HFF-Myc (cell line): ENCODE data around the gene RHOT2.

Source experiments
- DNase-seq: peaks from one replicate; pipeline ENCODE4 v3.0.0-alpha.2; 2011; ENCODE audit warnings: low read depth; ENCODE audit errors: extremely low read depth
- H3K4me3 ChIP-seq: replicated peaks from 2 replicates; pipeline ENCODE4 v1.5.1; 2011; ENCODE audit warnings: low read depth, mild to moderate bottlenecking, control low read depth, low read length
- TF ChIP-seq, protein P1 (sequence below): IDR thresholded peaks from 2 replicates; pipeline ENCODE4 v1.5.1; 2012; ENCODE audit warnings: mild to moderate bottlenecking, low read depth, low read length, control low read depth; ENCODE audit errors: missing control alignments

The RHOT2 gene

GRCh38 chr16:715477-716199 lies 47.7 kb downstream of the RHOT2 start:
- H3K4me3 ChIP-seq: peak overlapping the region; percentile 56
- TF ChIP-seq, protein P1, sequence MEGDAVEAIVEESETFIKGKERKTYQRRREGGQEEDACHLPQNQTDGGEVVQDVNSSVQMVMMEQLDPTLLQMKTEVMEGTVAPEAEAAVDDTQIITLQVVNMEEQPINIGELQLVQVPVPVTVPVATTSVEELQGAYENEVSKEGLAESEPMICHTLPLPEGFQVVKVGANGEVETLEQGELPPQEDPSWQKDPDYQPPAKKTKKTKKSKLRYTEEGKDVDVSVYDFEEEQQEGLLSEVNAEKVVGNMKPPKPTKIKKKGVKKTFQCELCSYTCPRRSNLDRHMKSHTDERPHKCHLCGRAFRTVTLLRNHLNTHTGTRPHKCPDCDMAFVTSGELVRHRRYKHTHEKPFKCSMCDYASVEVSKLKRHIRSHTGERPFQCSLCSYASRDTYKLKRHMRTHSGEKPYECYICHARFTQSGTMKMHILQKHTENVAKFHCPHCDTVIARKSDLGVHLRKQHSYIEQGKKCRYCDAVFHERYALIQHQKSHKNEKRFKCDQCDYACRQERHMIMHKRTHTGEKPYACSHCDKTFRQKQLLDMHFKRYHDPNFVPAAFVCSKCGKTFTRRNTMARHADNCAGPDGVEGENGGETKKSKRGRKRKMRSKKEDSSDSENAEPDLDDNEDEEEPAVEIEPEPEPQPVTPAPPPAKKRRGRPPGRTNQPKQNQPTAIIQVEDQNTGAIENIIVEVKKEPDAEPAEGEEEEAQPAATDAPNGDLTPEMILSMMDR: no peak
- no peak for DNase-seq

DNA sequence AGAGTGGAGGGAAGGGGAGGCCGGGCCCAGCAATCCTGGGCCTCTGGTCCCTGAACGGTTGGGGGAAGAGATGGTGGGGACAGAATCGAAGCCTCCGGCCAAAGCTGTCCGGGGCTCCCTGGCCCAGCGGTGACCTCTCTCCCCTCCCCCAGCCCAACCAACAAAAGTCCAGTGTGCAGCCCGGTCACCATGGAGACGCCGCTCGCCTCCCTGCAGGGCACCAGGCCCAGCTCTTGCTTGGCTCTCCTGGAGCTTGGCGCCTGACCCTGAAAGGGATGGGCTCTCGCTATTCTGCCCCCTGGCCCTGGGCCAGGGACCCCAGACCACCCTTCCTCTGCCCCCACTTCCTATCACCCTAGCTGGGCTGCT lies 48.3 kb downstream of the RHOT2 start:
- H3K4me3 ChIP-seq: peak overlapping the region; percentile 56

DNA sequence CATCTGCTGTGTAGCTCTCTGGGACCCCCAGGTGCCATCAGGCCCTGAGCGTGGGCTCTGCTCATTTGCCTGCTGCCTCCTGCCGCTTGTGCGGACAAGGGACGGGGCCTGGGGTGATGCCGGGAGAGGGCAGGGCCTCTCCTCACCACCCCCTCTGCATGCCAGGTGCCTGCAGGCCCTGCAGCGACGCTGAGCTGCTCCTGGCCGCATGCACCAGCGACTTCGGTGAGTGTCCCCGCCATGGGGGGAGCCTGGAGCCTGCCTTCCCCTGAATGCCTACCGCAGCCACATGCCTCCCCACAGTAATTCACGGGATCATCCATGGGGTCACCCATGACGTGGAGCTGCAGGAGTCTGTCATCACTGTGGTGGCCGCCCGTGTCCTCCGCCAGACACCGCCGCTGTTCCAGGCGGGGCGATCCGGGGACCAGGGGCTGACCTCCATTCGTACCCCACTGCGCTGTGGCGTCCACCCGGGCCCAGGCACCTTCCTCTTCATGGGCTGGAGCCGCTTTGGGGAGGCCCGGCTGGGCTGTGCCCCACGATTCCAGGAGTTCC lies 48.9 kb downstream of the RHOT2 start:
- TF ChIP-seq, protein P1: no peak
- H3K4me3 ChIP-seq: peak overlapping the region; percentile 56
- DNase-seq: no peak

More for the DNA sequence above, 48.3 kb downstream of the RHOT2 start:
- TF ChIP-seq, protein P1: no peak
- no peak for DNase-seq

DNA sequence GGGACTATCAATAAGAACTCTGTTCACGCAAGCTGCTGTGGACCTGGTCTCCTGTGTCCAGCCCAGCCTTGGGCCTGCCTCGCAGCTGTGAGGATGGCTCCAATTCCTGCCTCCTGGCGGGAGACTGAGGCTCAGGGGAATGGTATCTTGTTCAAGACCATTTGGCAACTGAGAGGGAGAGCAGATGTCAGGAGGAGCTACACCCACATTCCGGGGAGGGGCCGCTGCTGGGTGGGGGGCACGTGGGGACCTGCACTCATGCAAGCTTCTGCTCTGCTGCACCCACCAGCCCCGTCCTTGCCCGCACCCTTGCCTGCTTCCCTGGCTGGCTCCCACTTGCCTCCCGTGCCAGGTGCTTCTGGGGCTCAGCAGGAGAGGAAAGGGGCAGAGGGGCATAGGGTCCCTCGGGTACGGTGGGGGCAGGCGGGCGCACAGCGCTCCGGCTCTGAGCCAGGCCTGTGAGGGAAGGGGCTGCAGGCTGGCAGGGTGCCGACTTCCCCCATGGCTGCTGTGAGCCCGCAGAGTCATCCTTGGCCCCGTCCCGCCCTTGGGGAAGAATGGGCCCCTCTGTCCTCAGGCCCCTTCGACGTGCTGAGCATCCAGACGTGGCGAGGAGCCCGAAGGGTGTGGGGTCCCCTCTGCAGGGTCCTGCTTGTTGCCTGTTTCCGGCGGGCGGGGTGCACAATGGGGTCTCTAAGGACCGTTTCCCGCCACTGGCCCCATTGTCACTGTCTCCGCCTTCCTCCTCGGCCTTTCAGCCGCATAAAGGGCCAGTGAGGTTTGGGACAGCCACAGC lies 49.7 kb downstream of the RHOT2 start:
- H3K4me3 ChIP-seq: no peak overlapping the region
- DNase-seq: no peak
- TF ChIP-seq, protein P1: no peak

DNA sequence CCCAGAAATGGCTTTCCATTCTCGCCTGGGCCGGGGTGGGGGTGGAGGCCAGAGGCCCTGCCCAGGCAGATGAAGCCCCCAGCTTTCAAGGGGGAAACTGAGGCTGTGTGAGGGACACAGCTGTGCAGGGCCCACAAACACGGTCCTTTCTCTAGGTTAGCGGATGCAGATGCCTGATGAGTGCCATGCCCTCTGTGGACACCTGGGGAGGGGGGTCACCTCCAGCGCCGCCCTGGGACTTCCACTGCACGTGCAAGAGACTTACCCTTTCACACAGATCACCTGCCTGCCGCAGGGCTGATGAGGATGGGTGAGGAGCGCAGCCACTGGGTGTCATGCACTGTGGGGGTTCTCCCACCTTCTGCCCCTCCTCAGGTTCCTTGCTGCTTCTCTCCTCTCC lies 50.5 kb downstream of the RHOT2 start:
- TF ChIP-seq, protein P1: no peak
- H3K4me3 ChIP-seq: no peak overlapping the region
- no peak for DNase-seq

- DNase-seq: no peak
- no peak overlapping the region for H3K4me3 ChIP-seq
- TF ChIP-seq, protein P1: no peak
Measured at GRCh38 chr16:718922-719321, 51.0 kb downstream of the RHOT2 start.
